Measurements from ENCODE around the gene ESYT3.

DNA sequence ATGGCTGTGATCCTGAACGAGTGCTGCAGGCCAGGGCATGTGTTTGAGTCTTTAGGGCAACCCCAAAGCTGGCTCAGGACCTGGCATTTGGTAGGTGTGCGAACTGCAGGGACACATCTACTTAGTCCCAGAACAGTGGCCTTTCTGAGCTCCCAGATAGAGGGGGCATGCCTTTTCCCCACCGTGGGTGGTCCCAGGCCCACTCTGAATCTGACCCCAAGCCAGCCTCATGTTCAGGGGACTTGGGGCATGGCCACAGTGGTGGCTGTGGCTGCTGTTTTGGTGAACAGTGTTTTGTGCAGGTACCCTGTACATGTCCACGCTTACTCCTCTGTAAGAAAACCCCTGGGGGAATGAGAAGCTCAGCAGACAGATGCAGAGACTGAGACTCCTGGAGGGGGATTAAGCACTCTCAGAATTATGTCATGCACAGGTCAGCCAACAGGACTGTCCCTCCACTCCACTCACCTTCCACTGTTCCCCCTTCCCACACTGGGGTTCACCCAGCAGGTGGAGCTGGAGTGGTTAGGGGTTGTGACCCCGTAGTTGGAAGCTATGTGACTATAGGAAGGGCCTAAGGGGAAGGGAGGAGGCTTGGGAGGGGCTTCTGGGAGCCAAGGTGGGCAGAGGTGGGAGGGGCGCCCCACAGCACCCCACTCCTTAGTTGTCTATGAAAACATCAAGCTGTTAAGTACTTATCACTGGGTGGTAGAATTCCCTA is 16.4 kb downstream of the ESYT3 start:
- TF ChIP-seq, protein P1, sequence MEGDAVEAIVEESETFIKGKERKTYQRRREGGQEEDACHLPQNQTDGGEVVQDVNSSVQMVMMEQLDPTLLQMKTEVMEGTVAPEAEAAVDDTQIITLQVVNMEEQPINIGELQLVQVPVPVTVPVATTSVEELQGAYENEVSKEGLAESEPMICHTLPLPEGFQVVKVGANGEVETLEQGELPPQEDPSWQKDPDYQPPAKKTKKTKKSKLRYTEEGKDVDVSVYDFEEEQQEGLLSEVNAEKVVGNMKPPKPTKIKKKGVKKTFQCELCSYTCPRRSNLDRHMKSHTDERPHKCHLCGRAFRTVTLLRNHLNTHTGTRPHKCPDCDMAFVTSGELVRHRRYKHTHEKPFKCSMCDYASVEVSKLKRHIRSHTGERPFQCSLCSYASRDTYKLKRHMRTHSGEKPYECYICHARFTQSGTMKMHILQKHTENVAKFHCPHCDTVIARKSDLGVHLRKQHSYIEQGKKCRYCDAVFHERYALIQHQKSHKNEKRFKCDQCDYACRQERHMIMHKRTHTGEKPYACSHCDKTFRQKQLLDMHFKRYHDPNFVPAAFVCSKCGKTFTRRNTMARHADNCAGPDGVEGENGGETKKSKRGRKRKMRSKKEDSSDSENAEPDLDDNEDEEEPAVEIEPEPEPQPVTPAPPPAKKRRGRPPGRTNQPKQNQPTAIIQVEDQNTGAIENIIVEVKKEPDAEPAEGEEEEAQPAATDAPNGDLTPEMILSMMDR (IDR thresholded peaks at IDR 0.05) = no peak
- no peak for TF ChIP-seq POLR2A (IDR thresholded peaks at IDR 0.05)

All from vagina (tissue), 2 donors.